K562 (cell line): ENCODE measurements around the gene CABP4. TPM values are rescaled to one million over a fixed set of nuclear protein-coding genes. Genes with fewer than 3 reads are reported as not detected.

Experiments
- ATAC-seq: fragments of 200-7000 bp; cut with Tn5 transposase; 3 replicates; pipeline ENCODE4 v1.9.1; 2020; ENCODE audit warnings: moderate library complexity
- BruUV-seq: library from RNA; stranded (reverse); fragments of 400-500 nt; replicated peaks from 2 replicates; lab custom pipeline; 2021; lab: Mats Ljungman, UMichigan
- CTCF ChIA-PET: fragments of 300-600 bp; formaldehyde crosslinking; extraction: SDS; loops from one replicate; lab custom pipeline; 2021; ENCODE audit warnings: low intra/inter-chr PET ratio; lab: Yijun Ruan, JAX
- POLR2A ChIA-PET: fragments of 300-600, 350-650 bp; sonication (Branson Sonifier 250); formaldehyde crosslinking; extraction: SDS; loops from one replicate; lab custom pipeline; 2021; ENCODE audit warnings: antibody characterized with exemption, inconsistent platforms; lab: Yijun Ruan, JAX
- DNase-seq, 4 experiments: peaks; one replicate each; pipeline versions ENCODE4 v3.0.0 to v3.0.0-alpha.2; 2011 to 2018; ENCODE audit warnings: low spot score in 3 of 4, mixed read lengths in 3 of 4; ENCODE audit errors: extremely low read depth in 1 of 4
- FAIRE-seq: peaks from 2 replicates; lab custom pipeline; 2011; peaks lifted over from hg19 to GRCh38; lab: Jason Lieb, UNC
- H2AFZ ChIP-seq: 2 replicates; pipeline ENCODE4 v1.6.0; 2011; ENCODE audit warnings: low read depth, low read length, control low read depth, inconsistent platforms
- H3K27ac ChIP-seq: fragments of 200-600 bp; 3 replicates; pipeline ENCODE4 v1.8.0; 2011; ENCODE audit warnings: low read depth, mild to moderate bottlenecking, control low read depth, inconsistent platforms, low read length, moderate library complexity, mixed read lengths; ENCODE audit errors: extremely low read depth
- H3K27me3 ChIP-seq, 2 experiments: fragments of 300-600 bp in 1 of 2; 2 replicates in 1 of 2; 3 replicates in 1 of 2; pipeline versions ENCODE4 v1.6.0 to v1.8.0; 2011; ENCODE audit warnings: inconsistent platforms in 2 of 2, low read length in 2 of 2, mild to moderate bottlenecking in 1 of 2, mixed read lengths in 1 of 2, moderate library complexity in 1 of 2; ENCODE audit not compliant: control insufficient read depth in 2 of 2, insufficient read depth in 2 of 2
- H3K36me3 ChIP-seq: fragments of 300-600 bp; 3 replicates; pipeline ENCODE4 v1.8.0; 2011; ENCODE audit warnings: mild to moderate bottlenecking, low read length, inconsistent platforms; ENCODE audit not compliant: control insufficient read depth, insufficient read depth
- H3K4me1 ChIP-seq, 2 experiments: fragments of 200-600 bp in 1 of 2; replicated peaks in 1 of 2; 2 replicates in 1 of 2; 3 replicates in 1 of 2; pipeline versions ENCODE4 v1.5.1 to v1.8.0; 2011; ENCODE audit warnings: inconsistent platforms in 2 of 2, low read length in 2 of 2, mild to moderate bottlenecking in 1 of 2, mixed read lengths in 1 of 2, moderate library complexity in 1 of 2; ENCODE audit not compliant: control insufficient read depth in 2 of 2, insufficient read depth in 2 of 2
- H3K4me2 ChIP-seq: 2 replicates; pipeline ENCODE4 v1.6.1; 2011; ENCODE audit warnings: low read length, control low read depth, inconsistent platforms, mixed read lengths; ENCODE audit not compliant: insufficient read depth
- H3K4me3 ChIP-seq: fragments of 200-600 bp; sonication (generic), shearing (Covaris generic); 2 replicates; pipeline ENCODE4 v1.5.1; 2016; ENCODE audit warnings: control low read depth, inconsistent platforms
- H3K79me2 ChIP-seq: fragments of 200-600 bp; 3 replicates; pipeline ENCODE4 v1.8.0; 2011; ENCODE audit warnings: low read length, inconsistent platforms; ENCODE audit not compliant: control insufficient read depth, insufficient read depth
- H3K9ac ChIP-seq, 2 experiments: 2 replicates each; pipeline versions ENCODE4 v1.6.0 to v1.6.1; 2011; ENCODE audit warnings: low read depth in 2 of 2, low read length in 2 of 2, control low read depth in 1 of 2, inconsistent platforms in 1 of 2, mild to moderate bottlenecking in 1 of 2, mixed read lengths in 1 of 2; ENCODE audit not compliant: insufficient read depth in 1 of 2
- H3K9me1 ChIP-seq: one replicate; pipeline ENCODE4 v1.6.0; 2011; ENCODE audit warnings: inconsistent platforms, mild to moderate bottlenecking, low read length, moderate library complexity; ENCODE audit not compliant: control insufficient read depth, insufficient read depth
- H3K9me3 ChIP-seq: replicated peaks from 2 replicates; pipeline ENCODE4 v1.5.1; 2011; ENCODE audit warnings: low read depth, low read length, inconsistent platforms; ENCODE audit not compliant: control insufficient read depth, insufficient read depth
- H4K20me1 ChIP-seq: replicated peaks from 2 replicates; pipeline ENCODE4 v1.6.1; 2011; ENCODE audit warnings: low read length, inconsistent platforms, mixed read lengths; ENCODE audit not compliant: control insufficient read depth, insufficient read depth
- CSDE1 ChIP-seq, 2 experiments: fragments of 450-650 bp; IDR thresholded peaks; 2 replicates each; pipeline ENCODE4 v1.6.1; 2016; ENCODE audit warnings: mild to moderate bottlenecking in 1 of 2
- DMBX1 ChIP-seq: fragments of 250-450 bp; sonication (Bioruptor Pico); IDR thresholded peaks from 2 replicates; pipeline ENCODE4 v1.8.0; 2022; ENCODE audit warnings: inconsistent platforms, mild to moderate bottlenecking, moderate library complexity, borderline replicate concordance
- E2F1 ChIP-seq: sonication (generic); formaldehyde crosslinking; IDR thresholded peaks from 2 replicates; pipeline ENCODE4 v1.8.1; 2023; ENCODE audit warnings: mild to moderate bottlenecking, missing genetic modification reagents, moderate library complexity
- ETV1 ChIP-seq: fragments of 450-650 bp; conservative IDR thresholded peaks from 2 replicates; pipeline ENCODE4 v1.6.1; 2016; ENCODE audit warnings: missing genetic modification characterization, control low read depth, low read depth, missing compliant biosample characterization
- KAT7 ChIP-seq: sonication (generic); formaldehyde crosslinking; IDR thresholded peaks from 2 replicates; pipeline ENCODE4 v1.8.0; 2022; ENCODE audit warnings: missing genetic modification reagents, mild to moderate bottlenecking, borderline replicate concordance
- KLF13 ChIP-seq: fragments of 450-650 bp; IDR thresholded peaks from 2 replicates; pipeline ENCODE4 v1.6.1; 2016; ENCODE audit warnings: missing genetic modification characterization, low read depth, mild to moderate bottlenecking, missing compliant biosample characterization, moderate library complexity, borderline replicate concordance
- POLR3G ChIP-seq: IDR thresholded peaks from 2 replicates; pipeline ENCODE4 v1.6.1; 2011; ENCODE audit not compliant: insufficient read length, insufficient replicate concordance; ENCODE audit errors: extremely low read depth
- RBM34 ChIP-seq: fragments of 200-400 bp; formaldehyde crosslinking; IDR thresholded peaks from 2 replicates; pipeline ENCODE4 v1.6.1; 2018; ENCODE audit warnings: low read length, borderline replicate concordance; ENCODE audit not compliant: insufficient read depth
- SETDB1 ChIP-seq: IDR thresholded peaks from one replicate; pipeline ENCODE4 v1.6.1; 2012; ENCODE audit warnings: low read length, control low read depth, inconsistent platforms
- SMARCB1 ChIP-seq: IDR thresholded peaks from 2 replicates; pipeline ENCODE4 v1.6.1; 2011; ENCODE audit warnings: improper control_type of control experiment, low read depth; ENCODE audit not compliant: insufficient read length
- TAF1 ChIP-seq: IDR thresholded peaks from 2 replicates; pipeline ENCODE4 v1.6.1; 2011; ENCODE audit warnings: mild to moderate bottlenecking, low read length, moderate library complexity; ENCODE audit not compliant: insufficient read depth, control insufficient read depth, severe bottlenecking; ENCODE audit errors: extremely low read depth
- ZNF263 ChIP-seq: sonication (generic); formaldehyde crosslinking; IDR thresholded peaks from 2 replicates; pipeline ENCODE4 v1.8.0; 2022; ENCODE audit warnings: mild to moderate bottlenecking, missing genetic modification reagents, borderline replicate concordance
- ZNF407 ChIP-seq: fragments of 450-650 bp; IDR thresholded peaks from 2 replicates; pipeline ENCODE4 v1.6.1; 2016; ENCODE audit warnings: low read depth
- WGBS: fragments of 100-300 bp; shearing (Covaris generic); methylation state at CpG from one replicate; pipeline ENCODE4 v1.1.6; 2016; ENCODE audit warnings: low coverage, mixed read lengths; ENCODE audit not compliant: insufficient coverage; ENCODE audit errors: missing lambda C conversion rate; 5-methylcytosine and 5-hydroxymethylcytosine counted together
- in situ Hi-C: fragments of 300-500 bp; cut with MboI; formaldehyde crosslinking; loops from 4 replicates; pipeline ENCODE4 v1.15.0; 2018; ENCODE audit warnings: inconsistent platforms, mixed read lengths
- intact Hi-C: fragments of 100-400 bp; cut with micrococcal nuclease; formaldehyde crosslinking; loops from 2 replicates; pipeline ENCODE4 v1.14.2; 2022
- polyA plus RNA-seq, 8 experiments: library from polyadenylated mRNA; depleted of rRNA in 4 of 8; stranded (reverse) in 5 of 8; unstranded in 3 of 8; fragments of >200 nt; fragmentation: Nextera tagmentation in 2 of 8; fragmentation: Illumina TruSeq in 1 of 8; extraction: Ambion mirVana in 2 of 8; extraction: Trizol in 1 of 8; gene quantifications; 2 replicates each; pipeline versions ENCODE4 v1.2.1 to v1.2.3, GENCODE V29; 2011 to 2014; ENCODE audit warnings: inconsistent platforms in 1 of 8, missing spikeins in 1 of 8
- total RNA-seq, 7 experiments: library from RNA; depleted of rRNA in 6 of 7; stranded (reverse); fragments of >200 nt in 6 of 7; fragmentation: Illumina TruSeq in 2 of 7; extraction: Trizol in 2 of 7; gene quantifications; 2 replicates each; pipeline versions ENCODE4 v1.2.1 to v1.2.3, GENCODE V29; 2011 to 2021; ENCODE audit warnings: low replicate concordance in 1 of 7

Gene CABP4
- total and polyA plus RNA-seq, 9 of the 15 experiments (the other 6 are each of a cell fraction or from before 2014, with no cell fraction given): 0.11 TPM; not detected in 8

- Histone ChIP-seq H4K20me1 (no peaks in the 10 kb centered on the region), H3K27ac (no peak overlapping the region), H3K9ac (peak overlapping the region in 1 of 2 experiments; percentile 79; a peak in 2 of 4 replicates), H3K27me3 (no peaks in the 10 kb centered on the region), H3K9me1 (no peaks in the 10 kb centered on the region), H3K4me2 (no peak overlapping the region), H2AFZ (no peak overlapping the region), H3K4me3 (no peak overlapping the region), H3K36me3 (no peaks in the 10 kb centered on the region), H3K4me1 (peaks cover 17 to 76% of the 10 kb centered on the region in 2 experiments), H3K9me3 (no peaks in the 10 kb centered on the region), H3K79me2 (0 out of 3 replicates have a peak, but pooled peaks cover under 1% of the 10 kb centered on the region)
- intact Hi-C loops: no loop called here
- BruUV-seq: no TSS peak
- 66% methylated on average over 11 of the region's 18 CpGs for WGBS
- ATAC-seq: no peak
- in situ Hi-C loops: no loop called here
- no peak for FAIRE-seq
- POLR2A ChIA-PET: interaction anchor here (0.6 to 1.2 kb wide), 4 partner anchors 10 to 141 kb away, joined by 3 to 7 read pairs (median 4); no protein-coding TSS in a partner anchor
- no peak for DNase-seq
- CTCF ChIA-PET: no interaction called here
- TF ChIP-seq TAF1 (no peak), E2F1 (CRISPR knock-in tag) (no peak), KAT7 (no peak), CSDE1 (IDR thresholded peaks at IDR 0.05) (no peak), RBM34 (no peak), ZNF407 (no peak), SMARCB1 (no peak), KLF13 (tag) (no peak), DMBX1 (CRISPR knock-in tag) (no peak), ETV1 (no peak), SETDB1 (no peak), ZNF263 (CRISPR knock-in tag) (no peak), POLR3G (no peak)
These were observed 48.7 kb upstream of the CABP4 start for GRCh38 chr11:67406420-67406968.
